HG03432 (cell line): ENCODE data around the gene CD46.
A peak's percentile ranks its signal among the peaks of the same experiment; 100 is the strongest.
"Not testable (repeated sequence)": the region's sequence is repeated elsewhere in the genome, so short reads cannot be mapped to it uniquely, and the experiment has no call there.

ENCODE experiments used
- ATAC-seq: cut with Tn5 transposase; IDR thresholded peaks from one replicate; pipeline ENCODE4 v1.9.1; 2021; ENCODE audit warnings: mild to moderate bottlenecking, moderate library complexity; ENCODE audit not compliant: unreplicated experiment

CD46 gene

DNA sequence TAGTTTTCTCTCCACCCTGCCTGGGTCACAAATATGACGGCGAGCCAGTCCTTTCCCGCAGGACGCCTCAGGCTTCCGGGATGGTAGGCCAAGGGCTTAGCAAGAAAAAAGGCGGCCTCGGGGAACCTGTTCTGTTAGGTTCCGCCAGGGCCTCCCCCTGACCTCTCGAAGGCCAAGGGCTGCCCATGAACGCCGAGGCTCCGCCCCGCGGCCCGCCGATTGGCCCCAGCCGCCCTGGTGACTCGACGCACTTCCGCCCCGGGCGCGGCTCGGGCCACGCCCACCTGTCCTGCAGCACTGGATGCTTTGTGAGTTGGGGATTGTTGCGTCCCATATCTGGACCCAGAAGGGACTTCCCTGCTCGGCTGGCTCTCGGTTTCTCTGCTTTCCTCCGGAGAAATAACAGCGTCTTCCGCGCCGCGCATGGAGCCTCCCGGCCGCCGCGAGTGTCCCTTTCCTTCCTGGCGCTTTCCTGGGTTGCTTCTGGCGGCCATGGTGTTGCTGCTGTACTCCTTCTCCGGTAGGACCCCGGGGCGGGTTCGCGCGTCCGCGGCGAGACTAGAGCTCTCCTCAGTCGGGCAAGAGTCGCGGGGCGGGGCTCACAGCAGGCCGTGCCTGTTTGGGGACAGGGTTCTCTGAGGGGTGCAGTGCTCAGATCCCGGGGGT is at the start of gene CD46:
CD46 (plus strand) TSS at position 265 of the 666 bp plus-strand sequence; CDS start at position 424, 159 bp downstream.
- peak; percentile 98 for ATAC-seq

DNA sequence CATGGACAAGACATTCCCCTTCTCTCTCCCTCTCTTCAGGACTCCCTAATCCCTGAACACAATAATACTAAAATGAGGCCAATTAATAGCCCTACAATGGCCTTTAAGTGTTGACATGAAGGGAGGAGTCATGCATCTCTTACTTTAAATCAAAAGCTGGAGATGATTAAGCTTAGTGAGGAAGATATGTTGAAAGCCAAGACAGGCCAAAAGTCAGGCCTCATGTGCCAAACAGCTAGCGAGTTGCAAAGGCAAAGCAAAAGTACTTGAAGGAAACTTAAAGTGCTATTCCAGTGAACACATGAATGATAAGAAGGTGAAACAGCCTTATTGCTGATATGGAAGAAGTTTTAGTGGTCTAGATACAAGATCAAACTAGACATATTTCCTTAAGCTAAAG is 49.5 kb upstream of the CD46 start:
- no peak for ATAC-seq

DNA sequence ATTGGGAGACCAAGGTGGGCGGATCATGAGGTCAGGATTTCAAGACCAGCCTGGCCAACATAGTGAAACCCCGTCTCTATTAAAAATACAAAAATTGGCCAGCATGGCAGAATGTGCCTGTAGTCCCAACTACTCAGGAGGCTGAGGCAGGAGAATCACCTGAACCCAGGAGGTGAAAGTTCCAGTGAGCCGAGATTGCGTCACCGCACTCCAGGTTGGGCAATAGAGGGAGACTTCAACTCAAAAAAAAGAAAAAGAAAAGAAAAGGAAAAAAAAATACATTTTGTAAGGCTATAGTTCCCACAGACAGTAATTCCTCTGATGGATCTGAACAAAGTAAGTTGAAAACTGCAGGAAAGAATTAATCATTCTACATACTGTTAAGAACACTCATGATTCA is 48.1 kb upstream of the CD46 start:
- no peak for ATAC-seq

DNA sequence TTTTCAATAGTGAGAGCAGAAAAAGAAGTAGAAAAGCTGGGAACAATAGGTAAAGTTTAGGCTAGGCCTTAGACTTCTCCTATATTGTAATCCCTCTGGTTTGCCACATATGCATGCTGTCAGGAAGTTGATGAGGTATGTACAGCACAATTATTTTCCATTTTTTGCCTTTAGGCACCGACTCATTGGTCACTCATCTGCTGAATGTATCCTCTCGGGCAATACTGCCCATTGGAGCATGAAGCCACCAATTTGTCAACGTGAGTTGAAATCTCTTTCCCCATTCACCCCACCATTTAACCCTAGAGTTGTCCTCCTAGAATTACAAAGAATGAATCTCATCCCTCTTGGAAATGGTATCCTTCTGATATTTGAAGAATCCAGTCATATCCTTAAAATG is 43.9 kb upstream of the CD46 start:
- not testable (repeated sequence) for ATAC-seq

DNA sequence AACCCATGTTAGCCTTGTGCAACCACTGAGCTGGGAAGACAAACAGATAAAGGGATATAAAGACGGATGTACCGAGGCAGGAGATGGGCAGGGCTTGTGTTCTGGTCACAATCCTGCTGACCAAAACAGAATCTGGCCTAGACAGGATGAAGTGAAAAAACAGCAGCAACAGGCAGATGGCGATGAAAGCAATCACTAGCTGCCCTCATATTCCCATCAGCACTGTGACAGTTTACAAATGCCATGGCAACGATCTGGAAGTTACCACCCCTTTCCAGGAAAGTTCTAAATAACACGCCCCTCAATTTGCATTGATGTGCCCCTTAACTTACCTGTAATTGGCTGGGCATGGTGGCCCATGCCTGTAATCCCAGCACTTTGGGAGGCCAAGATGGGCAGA is 40.6 kb upstream of the CD46 start:
- ATAC-seq: no peak

DNA sequence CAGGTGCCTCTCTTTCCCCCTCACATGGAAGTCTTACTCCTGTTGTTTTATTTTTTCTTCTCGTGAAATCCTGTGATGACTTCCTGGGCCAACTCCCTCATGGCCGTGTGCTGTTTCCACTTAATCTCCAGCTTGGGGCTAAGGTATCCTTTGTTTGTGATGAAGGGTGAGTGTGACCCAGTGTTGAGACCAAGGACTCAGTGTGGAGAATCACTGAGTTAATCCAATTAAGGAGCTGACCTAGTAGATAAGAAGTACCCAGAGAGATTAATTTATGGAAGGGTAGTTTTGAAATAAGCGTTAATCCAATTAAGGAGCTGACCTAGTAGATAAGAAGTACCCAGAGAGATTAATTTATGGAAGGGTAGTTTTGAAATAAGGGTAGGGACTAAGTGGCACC is 39.2 kb upstream of the CD46 start:
- not testable (repeated sequence) for ATAC-seq

DNA sequence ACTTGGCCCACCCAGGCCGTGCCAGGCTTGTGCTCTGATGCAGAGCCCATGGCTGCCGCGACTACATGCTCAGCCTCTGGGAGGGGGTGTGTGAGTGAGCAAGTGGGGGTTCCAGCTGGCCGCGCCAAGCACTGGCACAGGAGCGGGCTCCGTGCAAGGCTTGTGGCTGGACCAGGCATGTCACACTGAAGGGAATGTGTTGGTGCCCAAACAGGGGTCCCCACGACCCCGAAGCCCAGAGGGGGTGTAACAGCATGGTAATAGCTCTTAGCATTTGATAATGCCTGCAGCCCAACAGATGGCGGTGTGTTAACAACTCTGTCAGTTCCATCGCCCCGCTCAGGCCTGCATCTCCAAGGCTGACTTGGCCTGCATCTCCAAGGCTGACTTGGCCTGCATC is 38.3 kb upstream of the CD46 start:
- no peak for ATAC-seq

DNA sequence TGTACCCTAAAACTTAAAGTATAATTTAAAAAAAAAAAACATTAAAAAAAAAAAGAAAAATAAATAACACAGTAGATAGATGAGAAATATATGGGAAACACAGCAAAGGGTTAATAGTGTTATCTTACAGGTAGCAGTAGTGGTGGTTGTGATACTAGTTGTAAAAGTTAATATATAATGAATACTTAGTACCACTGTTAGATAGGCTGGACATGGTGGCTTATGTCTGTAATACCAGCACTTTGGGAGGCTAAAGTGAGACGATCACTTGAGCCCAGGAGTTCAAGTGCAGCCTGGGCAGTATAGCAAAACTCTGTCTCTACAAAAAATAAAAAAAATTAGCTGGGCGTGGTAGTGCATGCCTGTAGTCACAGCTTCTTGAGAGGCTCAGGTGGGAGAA is 32.6 kb upstream of the CD46 start:
- ATAC-seq: no peak

DNA sequence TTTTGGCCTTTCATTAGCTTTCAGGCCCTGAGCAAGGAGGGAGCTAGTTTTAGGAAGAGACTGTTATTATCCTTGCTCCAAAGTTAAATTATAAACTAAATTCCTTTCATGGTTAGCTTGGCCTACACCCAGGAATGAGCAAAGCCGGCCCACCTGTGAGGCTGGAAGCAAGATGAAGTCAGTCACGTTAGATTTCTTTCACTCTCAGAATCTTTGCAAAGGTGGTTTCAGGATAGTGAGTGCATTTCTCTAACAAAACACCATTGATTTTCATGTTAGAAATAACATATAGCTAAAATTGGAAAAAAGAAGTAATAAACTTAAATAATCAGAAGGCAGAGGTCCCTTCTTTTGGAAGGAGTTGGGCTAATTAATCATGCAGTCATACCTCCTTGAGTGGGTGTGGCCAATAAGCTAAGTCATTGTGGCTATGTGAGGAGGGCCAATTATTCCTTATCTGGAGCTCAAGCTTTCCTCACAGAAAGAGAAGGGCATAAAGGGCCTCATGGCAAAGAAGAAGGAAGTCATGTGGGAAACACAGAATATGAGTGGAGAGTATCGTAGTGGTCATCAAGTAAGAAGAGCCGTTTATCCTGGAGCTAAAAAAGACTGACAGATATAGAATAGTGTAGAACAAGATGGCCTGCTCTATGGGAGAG is 23.5 kb upstream of the CD46 start:
- not testable (repeated sequence) for ATAC-seq

DNA sequence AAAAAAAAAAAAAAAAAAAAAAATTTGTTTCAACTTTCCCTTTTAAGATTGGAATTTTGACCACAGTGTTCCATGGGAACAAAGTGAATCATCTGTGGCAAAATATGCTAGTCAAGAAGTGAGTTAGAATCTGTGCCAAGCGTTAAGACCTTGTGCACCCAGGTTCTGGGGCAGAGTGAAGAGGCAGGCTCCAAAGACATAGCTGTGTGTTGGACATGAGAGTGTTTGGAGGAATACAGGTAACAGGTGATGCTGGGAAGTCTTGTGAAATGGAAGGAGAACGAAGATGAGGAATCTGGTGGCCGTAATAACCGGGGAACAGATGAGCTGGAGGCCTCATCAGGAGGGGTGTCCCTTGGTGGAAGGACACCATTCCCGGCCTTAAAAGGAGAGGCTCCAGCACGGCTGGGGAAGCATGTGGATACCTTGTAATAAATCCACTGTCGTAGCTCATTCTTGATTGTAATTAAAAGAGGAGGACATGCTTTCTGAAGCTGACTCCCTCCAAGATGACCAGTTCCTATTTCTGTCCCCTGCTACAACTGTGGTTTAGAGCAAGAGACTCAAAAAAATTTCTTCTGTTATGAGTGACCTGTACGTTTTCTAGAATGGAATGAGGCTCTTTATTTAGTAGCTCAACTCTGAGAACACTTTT is 14.2 kb upstream of the CD46 start:
- ATAC-seq: not testable (repeated sequence)

DNA sequence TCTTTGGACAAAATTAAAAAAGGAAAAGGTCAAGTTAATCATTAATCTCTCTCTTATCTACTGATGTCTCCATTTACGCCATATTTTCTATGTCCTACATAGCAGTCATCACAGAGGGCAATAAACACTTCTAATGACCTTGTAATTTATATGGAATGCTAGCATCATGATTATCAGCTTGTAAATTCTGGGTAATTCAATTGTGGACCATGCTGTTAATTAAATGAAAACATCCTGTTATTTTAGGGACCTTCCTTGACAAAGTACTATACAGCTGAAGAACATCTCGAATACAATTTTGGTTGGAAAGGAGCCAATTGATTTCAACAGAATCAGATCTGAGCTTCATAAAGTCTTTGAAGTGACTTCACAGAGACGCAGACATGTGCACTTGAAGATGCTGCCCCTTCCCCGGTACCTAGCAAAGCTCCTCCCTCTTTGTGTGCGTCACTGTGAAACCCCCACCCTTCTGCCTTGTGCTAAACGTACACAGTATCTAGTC is 13.6 kb upstream of the CD46 start:
- not testable (repeated sequence) for ATAC-seq

DNA sequence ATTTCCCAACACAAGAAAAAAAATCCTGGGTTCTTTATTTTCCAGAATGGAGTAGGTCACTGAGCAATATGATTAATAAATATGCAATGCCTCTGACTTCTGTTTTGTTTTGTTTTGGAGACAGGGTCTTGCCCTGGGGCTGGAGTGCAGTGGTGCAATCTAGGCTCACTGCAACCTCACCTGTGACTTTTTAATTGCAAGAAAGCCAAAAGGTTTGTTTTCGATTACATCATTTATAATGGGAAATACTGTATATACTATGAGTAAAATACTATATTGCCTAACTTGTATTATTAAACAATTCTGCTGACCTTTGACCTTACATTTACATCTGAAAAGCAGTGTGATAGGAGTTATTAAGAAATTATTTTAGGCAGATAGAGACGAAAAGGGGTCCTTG is 11.6 kb upstream of the CD46 start:
- no peak for ATAC-seq

DNA sequence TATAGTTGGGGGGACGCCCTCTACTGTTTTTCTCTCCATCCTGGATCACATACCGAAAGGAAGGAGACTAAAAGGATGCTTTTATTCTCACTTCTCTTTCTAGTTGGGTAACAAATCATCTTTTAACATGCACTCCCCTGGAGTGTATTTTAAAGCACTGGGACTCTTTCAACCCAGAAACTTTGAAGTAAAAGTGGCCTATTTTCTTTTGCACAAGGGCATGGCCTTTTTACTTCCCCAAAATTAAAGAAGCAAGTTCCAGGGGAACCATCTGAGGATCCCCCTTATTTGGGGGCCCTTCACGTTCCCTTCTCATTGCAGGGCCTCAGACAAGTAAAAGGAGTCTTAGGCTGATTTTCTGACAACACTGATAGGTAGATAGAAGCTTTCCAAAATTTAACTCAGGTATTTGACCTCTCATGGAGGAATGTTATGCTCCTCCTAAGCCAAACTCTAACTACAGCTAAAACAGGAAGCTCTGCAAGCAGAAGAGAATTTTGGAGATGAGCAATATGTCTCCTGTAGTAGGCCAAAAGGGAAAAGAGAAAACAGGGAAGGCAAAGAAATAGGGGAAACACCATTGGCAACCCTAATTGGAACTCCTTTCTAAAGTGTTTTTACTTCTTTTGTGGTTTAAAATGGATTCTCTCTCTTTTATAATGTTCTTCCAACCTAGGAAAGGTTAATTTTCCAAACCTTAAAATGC is 8.9 kb upstream of the CD46 start:
- no peak for ATAC-seq

DNA sequence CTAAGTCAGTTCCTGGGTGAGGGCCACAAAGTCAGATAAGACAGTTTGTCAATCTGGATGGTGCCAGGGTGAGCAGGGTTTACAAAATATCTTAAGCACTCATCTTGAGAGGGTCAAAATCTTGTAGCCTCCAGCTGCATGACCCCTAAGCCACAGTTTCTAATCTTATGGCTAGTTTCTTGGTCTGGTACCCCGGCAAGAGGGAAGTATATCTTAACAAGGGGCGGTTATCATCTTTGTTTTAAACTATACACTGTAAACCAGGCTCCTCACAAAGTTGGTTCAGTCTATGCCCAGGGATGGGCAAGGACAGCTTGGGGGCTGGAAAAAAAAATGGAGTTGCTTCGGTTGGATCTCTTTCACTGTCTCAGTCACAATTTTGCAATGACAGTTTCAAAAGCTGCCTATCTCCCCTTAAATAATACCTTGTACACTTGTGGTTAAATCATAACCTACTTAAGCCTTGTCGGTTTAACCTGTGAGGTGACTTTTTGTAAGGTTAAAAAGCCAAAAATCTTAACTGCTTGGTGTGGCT is 7.8 kb upstream of the CD46 start:
- no peak for ATAC-seq

DNA sequence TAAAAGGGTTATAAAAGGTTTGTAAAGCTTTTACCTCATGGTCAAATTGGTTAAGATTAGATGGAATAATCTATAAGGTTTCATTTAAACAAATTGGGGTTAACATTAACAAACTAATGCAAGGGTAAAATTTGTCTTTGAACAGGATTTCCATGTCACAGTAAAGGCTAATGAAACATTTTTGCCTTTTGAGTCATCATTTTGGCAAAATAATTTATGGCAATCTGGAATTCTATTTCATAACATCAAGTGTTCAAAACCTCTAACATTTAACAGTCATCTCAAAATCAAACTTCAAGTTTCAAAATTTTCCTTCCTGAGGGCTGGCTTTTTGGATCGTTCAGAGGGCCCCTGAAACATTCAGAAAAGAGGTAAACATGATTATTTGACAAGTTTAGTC is 6.6 kb upstream of the CD46 start:
- ATAC-seq: no peak

DNA sequence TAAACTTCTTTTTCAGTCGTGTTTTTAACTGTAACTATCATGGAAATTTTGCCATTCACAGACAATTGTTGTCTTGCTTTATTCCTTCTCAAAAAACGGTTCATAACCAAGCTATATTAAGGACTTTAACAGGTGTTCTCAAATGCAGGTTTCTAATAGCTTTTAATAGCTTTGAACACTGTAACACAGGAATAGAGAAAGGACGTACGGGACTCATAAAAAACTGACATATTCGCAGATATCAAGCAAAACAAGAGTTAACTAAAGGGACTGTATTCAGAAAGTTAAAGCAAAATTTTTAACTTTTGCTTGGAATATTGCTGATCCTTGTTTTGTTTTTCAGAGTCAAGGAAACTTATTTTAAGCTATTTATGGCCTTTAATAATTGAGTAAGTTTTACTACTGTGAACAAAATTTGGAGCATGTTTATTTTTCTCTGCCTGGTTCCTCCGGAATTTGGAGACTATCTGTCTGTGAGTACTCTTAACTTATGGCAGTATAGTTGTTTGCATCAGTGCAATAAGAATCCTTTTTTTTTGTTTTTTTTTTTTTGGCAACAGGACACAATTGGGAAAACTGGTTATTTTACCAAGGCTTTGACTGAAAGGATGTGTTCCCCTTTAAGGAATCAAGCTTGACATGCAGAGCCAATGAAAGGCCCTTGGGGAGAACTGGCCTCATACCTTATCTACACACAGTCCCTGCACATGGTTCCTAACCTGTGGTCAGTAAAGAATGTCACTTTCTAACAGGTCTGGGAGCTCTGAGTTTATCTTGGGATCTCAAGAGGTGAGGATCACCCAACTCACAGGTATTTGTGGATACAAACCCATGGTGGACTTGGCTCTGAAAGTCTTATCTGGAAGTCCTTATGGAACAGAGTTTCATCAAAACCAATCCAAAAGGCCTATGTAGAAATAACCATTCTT is 5.8 kb upstream of the CD46 start:
- no peak for ATAC-seq

DNA sequence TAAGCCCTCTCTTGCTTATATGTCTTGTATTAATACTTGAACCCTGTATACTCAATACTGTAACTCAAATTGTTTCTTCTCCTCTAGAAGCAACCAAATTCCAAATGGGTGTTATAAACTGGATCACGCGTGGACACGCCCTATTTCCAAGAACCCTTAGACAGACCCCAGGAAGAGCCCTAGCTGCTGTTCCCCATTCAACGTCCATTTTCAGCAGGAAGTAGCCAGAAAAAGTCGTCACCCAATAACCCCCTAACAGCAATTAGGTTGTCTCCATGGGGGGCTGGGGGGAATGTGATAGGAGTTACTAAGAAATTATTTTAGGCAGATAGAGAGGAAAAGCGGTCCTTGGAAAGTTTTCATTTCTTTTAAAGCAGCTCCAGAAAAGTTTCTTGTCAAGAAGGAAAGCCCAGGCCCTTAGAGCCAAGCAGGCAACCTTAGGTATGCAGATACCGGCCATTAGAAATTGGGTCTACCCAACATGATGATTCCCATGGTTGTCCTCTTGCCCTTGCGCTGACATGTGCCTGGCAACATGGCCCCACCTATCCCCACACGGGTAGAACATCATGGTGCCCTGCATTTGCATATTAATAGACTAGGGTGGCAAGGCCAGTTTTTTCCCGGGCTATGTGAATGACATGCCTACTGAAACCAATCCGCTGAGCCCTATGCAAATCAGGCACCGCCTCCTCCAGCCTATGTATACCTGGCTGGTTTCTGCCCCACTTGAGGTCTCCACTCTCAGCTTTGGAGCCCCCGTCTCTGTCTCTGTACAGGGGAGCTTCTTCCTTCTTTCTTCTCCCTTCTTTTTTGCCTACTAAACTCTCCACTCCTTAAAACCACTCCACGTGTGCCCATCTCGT is 4.0 kb upstream of the CD46 start:
- ATAC-seq: no peak

DNA sequence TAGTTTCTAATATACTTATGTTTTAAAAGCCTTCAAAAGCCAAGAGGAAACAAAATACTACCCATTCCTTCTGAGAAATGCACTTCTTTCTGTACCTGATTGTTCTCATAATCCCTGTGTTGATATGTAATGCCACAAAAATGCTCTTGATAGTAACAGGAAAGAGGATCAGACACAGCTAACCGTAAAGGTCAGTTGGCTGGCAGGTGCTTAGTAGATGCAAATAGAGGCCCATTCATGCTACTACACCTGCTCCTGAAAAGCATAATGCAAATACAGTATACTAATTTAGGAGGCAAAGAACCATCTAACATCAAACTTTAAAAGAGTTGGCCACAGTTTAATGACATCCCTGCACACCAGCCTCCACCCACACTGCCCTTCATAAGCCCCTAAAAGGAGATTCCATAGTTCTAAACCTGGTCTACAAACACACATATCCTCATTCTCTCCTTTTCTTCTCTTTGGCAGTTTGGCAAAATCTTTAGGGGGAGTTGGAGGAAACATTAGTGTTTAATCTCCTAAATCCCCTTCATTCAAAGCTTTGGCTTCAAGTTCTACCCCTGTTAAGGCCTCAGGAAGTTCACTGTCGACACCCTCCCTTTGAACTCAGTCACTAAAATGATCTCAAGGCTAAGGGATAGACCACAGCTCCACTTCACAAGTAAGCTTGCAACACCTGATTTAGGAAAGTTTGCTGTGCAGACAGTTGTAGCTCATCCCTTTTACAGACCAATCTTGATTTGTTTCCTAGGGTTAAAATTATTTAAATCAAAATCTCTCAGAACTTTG is 2.9 kb upstream of the CD46 start:
- no peak for ATAC-seq
